Activated CD8-positive, alpha-beta memory T cell treated with anti-CD3 and anti-CD28 coated beads for 1 hour (primary cell): ENCODE results near the gene USF2.
A peak's percentile ranks its signal among the peaks of the same experiment; 100 is the strongest.

Experiments used
- DNase-seq, 2 donors: peaks; one replicate each; pipeline ENCODE4 v3.0.0-alpha.2; 2020; ENCODE audit warnings: low read depth in 1 of 2; ENCODE audit errors: extremely low read depth in 1 of 2

The USF2 gene

GRCh38 chr19:35241417-35241816, 27.3 kb upstream of the USF2 start:
- DNase-seq = no peak

GRCh38 chr19:35246466-35247092, 22.2 kb upstream of the USF2 start:
- DNase-seq = no peak

- peak in 1 of 2 donors; percentile 47 for DNase-seq
These were observed 21.0 kb upstream of the USF2 start for GRCh38 chr19:35247526-35248309.

- peak; percentile 63 to 68 for DNase-seq
These were observed 20.2 kb upstream of the USF2 start, which contains the start of gene LSR for GRCh38 chr19:35248310-35249145. Gene LSR, plus strand, starts transcription at chr19:35249002. Its CDS starts 21 bp downstream, at chr19:35249023.

- DNase-seq = no peak
These were observed 19.5 kb upstream of the USF2 start for GRCh38 chr19:35249146-35249847.

GRCh38 chr19:35249848-35250711, 18.7 kb upstream of the USF2 start:
- no peak for DNase-seq

- DNase-seq = no peak
These were observed 17.3 kb upstream of the USF2 start for GRCh38 chr19:35251456-35251855.

GRCh38 chr19:35253316-35254286, 15.2 kb upstream of the USF2 start:
- DNase-seq = no peak

- DNase-seq = no peak
These were observed 14.1 kb upstream of the USF2 start for GRCh38 chr19:35254341-35255297.

GRCh38 chr19:35256566-35256965, 12.2 kb upstream of the USF2 start:
- DNase-seq = no peak

- DNase-seq = no peak
These were observed 11.7 kb upstream of the USF2 start for GRCh38 chr19:35257113-35257461.

- DNase-seq = no peak
These were observed 8.0 kb upstream of the USF2 start for GRCh38 chr19:35260694-35261304.

- no peak for DNase-seq
These were observed 7.2 kb upstream of the USF2 start for GRCh38 chr19:35261356-35262100.

GRCh38 chr19:35262101-35262761, 6.5 kb upstream of the USF2 start:
- DNase-seq = no peak

- DNase-seq = no peak
These were observed 4.3 kb upstream of the USF2 start for GRCh38 chr19:35264268-35265125.
